NCI-H345 (cell line): Measurements from ENCODE around the gene IL1RL1.
"Not testable (repeated sequence)": the region's sequence is repeated elsewhere in the genome, so short reads cannot be mapped to it uniquely, and the experiment has no call there.

Experiments
- DNase-seq: peaks from one replicate; lab custom pipeline; 2025; lab: John Stamatoyannopoulos, UW

IL1RL1 gene

DNA sequence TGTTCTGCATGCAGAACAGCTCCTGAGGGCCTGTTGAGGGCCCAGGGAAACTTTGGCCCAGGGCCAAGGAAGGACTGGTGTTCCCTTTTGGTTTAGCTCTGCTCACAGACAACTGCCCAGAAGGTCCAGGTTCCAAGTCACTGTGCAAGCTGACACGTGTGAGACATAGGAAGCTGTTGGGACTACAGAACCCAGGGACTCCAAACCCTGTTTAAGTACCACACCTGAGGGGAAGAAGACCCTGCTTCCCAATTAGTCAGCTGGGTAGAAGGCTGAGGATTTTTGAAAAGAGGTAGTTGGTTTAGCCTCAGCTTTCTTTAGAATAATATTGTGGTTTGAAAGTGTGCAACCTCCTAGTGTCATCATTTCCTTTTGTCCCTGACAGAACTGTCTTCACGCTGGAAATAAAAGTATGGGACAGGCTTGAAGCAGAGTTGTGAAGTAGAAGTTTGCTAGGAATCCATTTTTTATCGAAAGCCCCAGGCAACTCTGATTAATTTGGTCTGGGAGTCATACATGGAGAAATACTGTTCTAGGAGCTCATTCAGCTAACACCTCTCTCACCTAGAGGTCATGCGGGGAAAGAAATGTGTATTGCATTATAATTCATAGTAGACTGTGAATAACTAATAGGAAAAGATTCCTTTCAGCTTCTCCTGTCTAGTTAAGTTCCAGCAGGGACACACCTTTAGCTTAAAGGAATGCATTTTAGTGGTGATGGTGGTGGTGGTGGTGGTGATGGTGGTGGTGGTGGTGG, 19.9 kb upstream of the IL1RL1 start:
- peak; percentile 72 for DNase-seq

DNA sequence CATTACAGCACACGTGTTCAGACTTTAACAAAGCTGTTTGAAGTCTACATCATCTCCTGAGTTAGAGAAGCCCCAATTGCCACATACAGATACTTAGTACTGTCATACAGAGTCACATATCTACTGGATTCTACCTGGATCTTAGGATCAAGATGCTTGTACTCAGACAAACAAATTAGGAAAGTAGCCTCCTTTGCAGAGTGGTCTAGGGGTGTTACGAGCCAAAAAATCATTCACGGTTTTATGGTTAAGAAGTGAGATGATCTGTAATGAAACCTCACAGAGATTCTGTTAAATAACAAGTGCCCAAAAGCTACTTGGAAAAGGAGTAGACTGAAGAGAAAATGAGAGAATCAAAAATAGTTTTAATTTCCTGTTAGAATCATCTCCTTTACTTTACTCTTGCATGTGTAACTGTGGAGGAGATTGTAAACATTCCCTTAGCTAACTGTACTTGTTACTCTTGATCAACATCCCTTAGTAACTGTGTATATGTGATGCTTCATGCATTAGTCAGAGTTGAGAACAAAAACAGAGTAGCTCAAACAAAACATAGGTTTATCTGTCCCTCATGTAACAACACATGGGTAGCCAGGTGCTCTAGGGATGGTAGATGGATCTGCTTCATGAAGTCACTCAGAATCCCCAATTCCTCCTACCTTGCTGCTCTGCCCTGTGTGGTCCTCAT, 16.4 kb upstream of the IL1RL1 start:
- DNase-seq, result no peak

DNA sequence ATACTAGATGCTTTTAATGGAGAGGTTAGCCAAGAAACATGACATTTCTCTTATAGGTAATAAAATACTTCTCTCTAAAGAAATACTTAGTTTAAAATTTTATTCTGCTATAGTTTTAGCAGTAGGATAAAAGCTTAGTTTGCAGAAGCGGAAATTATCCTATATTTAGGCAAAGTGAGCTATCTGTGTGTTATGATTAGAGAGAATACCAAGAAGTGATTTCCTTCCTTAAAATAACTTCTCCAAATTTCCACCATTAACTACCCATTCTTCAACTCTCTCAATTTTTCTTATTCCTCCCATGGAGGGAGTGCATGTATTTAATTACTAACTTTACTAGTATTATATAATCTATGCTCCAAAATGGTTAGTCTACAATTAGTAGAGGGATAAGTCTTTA, 15.8 kb upstream of the IL1RL1 start:
- DNase-seq, result no peak

DNA sequence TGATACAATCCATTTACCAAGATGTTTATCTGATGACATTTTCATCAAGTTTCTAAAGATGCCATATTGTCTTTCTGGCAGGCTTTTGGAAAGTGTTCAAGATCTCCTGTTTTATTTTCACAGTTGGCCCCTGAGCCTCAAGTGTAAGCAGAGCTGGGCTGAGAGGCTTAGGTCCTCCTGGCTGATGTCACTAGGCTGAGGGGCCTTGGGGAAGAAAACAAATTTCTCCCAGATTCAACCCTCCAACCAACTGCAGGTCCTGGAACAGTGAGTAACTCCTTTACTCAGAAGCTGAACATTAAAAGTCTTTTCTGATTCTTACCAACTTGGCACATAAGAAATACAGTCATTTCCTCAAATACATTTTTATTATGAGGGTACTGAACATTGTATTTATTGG, 14.9 kb upstream of the IL1RL1 start:
- no peak for DNase-seq

DNA sequence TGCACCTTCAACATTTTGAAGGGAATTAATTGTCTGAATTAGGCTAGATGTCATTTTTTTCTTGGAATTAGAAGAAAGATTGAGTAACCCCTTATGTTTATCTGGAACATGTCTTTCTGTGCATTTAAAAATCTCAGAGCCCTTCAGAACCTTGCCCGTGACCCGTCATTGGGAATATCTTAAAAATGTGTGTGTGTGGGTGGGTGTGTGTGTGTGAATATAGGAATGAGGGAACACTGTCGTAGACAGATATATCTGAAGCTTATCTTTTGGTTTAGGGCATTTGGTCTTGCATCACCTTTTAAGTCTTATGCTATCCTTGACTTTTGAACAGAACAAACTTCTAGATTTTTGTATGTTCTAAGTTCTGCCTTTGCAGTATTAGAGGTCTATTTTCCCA, 13.5 kb upstream of the IL1RL1 start:
- DNase-seq, result no peak

DNA sequence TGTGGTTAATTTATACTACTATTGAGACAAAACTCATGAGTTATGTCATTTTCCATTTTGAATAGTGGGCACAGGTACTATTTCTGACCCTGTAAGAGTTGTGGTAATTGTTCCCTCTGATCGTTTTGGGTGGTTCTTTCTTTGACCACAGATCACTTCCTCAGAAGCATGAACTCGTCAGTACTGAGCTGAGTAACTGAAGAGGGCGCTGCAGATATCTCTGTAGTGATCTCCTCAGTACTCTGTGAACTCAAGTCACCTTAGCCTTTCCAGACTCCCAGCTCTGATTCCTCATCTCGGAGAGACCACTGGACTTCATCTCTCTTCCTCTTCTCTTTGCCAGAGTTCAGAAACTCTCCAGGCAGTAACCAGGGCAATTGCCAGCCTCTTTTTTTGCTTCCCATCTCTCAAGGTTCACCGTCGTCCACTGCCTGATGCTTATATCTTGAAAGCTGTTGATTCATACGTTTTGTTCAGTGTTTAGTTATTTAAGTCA, 9.4 kb upstream of the IL1RL1 start:
- no peak for DNase-seq

DNA sequence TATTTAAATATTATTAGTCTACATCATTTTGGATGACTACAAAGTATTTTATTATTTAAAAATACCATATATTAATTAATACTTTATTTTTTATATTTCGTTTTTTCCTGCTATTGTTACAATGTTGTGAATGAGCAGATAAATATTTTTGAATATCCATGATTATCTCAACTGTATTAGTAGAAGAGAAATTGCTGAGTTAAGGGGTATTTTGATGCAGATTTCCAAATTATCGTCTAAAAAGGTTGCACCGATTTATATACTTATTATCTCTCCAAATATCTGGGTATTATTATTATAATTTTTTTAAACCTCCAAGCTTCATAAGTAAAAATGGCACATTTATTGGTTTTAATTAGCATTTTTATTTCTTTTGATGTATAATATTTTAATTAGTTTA, 8.9 kb upstream of the IL1RL1 start:
- no peak for DNase-seq

DNA sequence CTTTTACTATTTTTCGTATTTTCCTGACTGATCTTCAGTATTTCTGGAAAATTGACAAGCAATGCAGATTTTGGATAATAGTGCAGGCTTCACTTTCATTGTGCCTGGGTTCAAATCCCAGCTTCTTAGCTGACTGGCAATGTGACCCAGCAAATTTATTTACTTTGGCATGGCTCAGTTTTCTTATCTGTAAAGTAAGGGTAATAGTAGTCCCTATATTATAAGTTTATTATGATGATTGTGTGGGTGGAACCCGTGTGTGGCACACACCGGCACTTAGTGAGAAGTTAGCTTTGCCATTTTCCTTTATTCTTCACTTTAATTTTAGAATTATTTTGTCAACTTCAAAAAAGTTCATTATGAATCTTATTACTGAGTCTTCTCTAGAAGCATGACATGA, 7.8 kb upstream of the IL1RL1 start:
- DNase-seq, result no peak

DNA sequence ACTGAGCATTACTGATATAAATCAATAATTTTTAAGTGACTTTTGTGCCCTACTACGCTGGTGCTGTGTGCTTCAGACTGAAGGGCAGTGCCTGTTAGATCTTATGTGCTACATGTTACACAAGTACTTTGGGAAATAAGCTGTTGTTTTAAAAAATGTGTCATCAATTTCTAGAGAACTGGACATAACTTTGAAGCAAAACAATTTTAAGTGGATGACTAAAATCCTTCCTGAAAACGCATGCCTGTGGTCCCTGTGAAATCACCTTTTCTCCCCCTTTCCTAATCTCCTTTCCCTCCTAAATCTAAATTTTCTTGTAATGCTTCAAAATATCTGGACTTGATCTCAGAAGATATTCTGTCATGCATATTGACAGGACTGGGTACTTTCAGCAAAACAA, 7.1 kb upstream of the IL1RL1 start:
- no peak for DNase-seq

DNA sequence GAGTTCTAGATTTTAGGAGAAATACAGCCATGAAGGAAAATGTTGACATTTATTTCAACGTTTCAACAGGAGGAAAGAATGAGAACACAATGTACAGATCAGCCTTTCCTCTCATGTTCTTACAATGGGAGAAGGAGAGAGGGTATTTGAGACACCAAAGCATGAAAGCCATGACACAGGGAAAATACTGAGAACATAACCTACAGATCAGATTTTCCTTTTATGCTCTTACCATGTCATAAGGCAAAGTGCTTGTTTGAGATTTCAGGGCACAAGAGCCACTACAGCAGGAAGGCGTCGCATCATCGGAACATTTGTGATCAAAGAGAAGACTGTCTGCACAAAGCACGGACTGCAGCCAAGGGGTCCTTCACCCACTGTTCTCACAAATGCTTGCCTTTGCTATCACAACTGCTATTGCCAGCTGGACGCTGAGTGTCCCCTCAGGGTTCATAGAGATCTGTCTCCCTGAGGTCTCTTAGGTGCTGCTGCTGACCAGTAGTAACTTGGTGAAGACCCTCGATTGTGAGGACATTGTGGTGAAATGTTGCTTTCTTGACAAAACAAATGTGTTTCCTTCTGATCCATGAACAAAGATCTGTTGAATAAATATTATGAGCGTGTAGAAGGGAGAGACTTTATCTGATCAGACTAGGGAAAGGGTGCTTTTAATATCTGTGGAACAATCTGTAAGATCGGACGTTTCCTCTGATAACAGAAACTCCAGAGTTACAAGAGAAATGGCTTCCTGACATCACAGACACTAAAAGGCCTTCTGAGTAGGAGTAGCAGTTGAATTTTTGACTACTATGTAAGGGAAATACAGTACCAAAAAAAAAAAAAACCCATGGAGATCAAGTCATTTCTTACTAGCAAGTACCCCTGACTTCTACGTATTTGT, 6.4 kb upstream of the IL1RL1 start:
- no peak for DNase-seq

DNA sequence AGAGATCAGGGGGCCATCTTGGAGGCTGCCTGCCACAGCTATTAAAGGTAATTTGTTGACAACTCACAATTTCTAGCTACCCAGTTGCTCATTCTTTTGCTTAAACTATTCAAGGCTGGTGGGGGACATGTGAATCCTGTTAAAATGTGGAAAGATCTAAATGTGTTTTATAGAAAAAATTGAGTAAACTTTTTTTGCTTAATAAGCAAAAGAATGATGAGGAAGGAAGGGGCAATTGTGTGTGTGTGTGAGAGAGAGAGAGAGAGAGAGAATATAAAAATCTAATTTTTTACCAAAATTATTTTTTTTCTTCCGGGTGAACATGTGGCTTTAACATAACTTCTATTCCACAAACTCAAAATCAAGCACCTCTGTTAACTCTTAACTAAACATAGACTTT, 5.2 kb upstream of the IL1RL1 start:
- no peak for DNase-seq

DNA sequence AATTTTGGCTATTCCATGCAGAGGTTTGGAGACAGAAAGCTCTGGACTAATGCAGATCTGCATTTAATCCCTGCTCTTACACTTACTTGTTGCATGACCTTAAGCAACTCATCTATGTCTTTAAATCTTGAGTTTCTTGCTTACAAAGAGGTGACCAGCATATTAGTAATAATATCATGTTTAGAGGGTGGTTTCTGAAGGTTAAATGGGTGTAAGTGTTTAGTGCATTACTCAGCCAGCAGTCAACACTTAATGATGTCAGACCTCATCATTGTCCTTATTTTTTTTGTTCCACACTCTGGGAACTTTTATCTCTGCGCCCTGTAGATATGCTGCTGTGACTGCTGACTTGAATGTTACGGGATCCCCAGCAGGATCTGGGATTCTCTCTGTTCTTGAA, 1.7 kb downstream of the IL1RL1 start:
- DNase-seq, result no peak

DNA sequence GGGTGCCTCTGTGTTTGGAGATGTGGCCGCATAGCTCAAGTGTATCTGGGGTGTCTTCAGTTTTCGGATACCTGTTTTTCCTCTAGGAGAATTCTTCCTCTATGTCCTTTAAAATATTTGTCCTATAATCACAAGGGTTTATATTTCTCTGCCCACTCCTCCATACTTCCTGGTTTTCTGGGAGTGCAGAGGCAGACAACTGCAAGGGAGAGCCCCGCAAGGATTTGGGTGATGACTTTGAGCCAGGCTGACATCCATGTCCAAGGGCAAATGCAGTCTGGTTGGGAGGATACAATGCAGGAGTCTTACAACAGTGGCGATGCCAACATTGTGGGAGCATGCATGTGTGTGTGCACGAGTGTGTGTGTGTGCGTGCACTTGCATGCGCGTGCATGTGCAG, 2.1 kb downstream of the IL1RL1 start:
- no peak for DNase-seq

DNA sequence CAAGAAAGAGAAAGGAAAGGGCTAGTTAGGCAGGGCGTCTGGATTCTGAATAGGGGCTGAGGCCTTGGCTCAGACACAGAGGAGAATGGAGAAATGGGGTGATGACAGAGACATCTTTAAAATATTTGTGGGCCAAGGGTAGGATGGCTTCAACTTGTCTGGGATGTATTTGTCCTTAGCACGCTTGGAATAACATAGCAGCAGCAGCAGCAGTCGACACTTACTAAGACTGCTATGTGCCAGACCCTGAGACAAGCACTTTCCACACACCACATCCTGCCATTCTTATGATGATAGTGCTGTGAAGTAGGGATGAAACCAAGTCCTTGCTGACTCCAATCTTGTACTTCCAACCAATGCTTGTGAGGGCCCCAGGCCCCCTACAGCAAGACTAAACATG, 2.6 kb downstream of the IL1RL1 start:
- DNase-seq, result no peak

DNA sequence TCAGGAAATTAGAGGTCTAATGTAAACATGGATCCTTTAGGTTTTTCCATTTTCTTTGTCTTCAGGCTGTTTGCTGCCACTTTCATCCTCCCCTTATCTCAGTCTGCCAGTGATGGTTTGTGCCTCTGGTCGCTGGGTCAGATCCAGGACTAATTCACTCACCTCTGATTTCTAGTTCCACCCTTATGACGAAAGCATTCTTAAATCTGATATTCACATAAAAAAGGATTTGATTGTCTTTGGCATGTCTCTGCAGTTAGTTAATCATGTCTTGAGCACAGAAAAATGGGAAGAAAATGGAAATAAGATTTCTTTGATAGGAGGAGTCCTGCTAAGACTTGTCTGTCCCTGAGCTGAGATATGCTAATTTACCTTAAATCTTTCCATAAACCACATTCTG, 4.6 kb downstream of the IL1RL1 start:
- no peak for DNase-seq

DNA sequence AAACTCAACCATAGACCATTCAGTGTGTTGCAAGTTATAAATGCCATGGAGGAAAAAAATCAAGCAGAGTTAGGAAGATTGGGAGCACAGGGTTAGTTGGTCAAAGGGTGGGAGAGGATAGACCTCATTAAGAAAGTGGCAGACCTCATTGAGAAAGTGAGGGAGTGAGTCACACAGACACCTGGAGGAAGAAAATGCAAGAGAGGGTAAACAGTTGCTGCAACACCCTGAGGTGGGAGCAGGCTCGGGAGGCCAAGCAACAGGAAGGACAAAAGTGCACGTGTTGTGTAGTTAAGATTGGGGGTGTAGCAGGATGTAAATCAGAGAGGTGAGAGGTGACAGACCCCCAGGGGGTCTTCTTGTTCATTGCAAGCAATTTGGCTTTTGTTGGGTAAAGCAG, 6.4 kb downstream of the IL1RL1 start:
- no peak for DNase-seq

DNA sequence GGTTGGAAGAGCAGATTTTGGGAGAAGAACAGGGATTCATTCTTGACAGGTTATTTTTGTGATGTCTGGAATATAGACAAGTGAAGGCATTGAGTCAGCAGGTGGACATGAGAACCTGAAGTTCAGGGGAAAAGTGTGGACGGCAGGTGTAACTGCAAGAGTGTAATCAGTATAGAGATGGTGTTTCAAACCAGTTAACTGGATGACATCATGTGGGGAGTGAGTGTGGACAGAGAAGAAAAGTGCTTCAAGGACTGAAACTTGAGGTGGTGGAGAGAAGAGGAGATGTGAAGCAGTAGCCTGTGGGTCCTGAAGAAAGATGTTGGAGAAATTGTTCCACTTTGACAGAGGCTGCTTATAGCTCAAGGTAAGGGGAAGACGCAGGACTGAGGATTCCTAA, 7.1 kb downstream of the IL1RL1 start:
- DNase-seq, result no peak

DNA sequence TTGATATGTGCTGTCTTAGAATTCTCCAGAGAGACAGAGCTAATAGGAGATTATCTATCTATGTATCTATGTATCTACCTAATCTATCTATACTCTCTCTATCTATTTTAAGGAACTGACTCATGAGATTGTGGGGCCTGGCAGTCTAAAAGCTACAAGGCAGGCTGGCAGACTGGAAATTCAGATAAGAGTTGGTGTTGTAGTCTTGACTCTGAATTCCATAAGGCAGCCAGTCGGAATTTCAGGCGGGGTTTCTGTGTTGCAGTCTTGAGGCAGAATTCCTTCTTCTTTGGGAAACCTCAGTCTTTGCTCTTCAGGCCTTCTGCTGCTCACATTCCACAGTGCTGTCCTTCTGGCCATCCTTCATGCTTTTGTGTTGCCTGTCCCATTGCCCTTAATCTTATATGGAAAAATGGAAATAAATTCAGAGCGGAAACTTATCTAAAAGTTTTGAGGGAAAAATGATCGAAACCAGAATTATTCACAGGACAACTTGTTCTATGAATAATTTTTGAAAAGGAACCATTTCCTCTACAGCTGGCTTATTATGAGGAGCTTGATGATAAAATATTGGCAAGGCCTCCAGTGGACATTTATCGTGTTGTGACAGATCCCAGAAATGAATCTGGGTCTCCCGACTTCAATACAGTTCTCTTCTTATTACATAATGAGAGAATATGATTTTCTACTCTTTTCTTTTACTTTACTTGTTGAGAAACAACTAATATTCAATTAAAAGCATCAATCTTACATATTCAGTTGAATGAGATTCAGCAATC, 10.8 kb downstream of the IL1RL1 start:
- no peak for DNase-seq

DNA sequence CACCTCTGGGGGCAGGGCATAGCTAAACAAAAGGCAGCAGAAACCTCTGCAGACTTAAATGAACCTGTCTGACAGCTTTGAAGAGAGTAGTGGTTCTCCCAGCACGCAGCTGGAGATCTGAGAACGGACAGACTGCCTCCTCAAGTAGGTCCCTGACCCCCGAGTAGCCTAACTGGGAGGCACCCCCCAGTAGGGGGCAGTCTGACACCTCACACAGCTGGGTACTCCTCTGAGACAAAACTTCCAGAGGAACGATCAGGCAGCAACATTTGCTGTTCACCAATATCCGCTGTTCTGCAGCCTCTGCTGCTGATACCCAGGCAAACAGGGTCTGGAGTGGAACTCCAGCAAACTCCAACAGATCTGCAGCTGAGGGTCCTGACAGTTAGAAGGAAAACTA, 13.6 kb downstream of the IL1RL1 start:
- DNase-seq, result not testable (repeated sequence)

DNA sequence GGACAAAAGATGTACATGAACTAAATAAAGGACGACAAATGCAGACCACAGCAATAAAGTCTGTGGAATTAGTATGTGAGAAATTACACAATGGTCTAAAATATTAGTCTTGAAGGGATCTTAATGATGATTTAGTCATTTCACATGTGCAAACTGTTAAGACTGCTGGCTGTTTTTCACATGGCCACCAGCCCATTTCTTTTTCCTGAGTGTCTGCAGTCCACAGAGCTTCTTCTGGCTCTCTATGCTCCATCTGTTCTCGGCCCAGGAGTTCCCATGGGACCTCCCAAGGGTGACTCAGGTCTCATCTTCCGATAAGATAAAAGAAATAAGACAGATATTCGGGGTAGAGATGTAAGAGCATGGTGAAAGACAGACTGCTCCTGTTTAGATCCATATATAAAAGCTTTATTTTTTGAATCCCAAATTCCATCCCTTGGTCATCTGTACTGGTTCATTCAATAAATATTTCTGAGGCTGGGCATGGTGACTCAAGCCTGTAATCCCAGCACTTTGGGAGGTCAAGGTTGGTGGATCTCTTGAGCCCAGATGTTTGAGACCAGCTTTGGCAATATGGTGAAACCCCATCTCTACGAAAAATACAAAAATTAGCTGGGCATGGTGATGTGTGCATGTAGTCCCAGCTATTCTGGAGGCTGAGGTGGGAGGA, 20.1 kb downstream of the IL1RL1 start:
- no peak for DNase-seq

DNA sequence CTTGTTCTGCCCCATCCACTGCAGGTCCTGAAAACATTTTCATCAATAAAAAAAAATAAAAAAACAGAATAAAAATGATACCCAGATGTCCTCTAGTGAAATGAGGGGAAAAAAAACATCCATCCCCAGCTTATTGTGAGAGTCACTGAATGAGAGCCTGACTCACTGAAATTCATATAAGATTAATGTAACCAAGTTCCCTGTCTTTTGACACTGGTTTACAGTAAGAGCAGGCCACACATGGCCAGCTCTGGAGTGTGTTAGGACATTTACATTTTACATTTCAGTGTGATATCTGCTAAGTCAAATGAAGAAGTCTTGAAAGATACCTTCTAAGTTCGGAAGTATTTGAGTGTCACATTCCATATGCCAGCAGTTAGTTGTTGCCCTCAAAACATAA, 23.1 kb downstream of the IL1RL1 start:
- no peak for DNase-seq
